ENCODE data around the gene RHBDD2.

The RHBDD2 gene

DNA sequence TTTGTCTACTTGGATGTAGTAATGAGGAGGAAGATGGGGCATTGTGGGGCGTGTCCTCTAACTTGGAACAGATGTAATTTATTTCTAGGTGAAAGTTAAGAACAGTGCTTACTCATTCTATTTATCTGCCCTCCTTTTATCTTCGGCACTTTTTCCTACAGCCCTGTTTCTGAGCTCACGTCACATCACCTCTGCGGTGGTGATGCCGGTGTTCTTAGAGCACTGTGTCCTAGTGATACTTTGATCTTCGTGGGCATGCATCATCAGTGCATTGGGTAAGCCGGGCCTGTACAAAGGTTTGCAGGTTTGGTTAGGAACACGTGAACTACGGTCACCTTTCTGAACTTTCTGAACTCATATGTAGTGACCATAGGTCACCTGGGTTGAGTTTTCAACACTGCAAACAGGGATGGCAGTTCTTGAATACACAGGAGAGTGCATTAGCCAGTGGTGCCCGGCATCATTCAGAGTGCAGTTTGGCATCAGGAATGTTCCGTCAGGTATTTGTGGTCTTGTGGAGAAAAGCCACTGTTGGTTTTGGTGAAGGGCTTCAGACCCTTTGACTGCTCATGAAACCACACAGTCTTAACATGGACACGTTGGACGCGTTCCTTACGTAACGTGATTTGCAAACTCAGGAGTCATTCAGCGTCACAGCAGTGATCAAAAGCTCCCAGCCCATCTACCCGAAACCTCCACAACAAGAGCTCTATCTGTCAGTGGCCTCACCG is 41.8 kb downstream of the RHBDD2 start:
- peak in 1 of 2 donors; percentile 17 for DNase-seq (ENCODE audit: low read depth in 2 of 2)

DNA sequence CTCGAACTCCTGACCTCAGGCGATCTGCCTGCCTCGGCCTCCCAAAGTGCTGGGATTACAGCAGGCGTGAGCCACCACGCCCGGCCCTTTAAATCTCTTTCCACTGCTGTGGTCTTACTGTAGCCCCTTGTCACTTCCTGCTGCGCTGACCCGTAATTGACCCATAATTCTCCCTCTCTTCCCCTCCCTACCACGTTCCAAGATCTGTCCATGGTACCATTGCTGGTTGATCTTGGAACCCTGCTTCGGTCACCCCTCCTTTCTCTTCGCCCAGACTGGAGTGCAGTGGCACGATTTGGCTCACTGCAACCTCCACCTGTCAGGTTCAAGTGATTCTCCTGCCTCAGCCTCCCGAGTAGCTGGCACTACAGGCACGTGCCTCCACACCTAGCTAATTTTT is 42.6 kb downstream of the RHBDD2 start:
- DNase-seq (ENCODE audit: low read depth in 2 of 2), result no peak

DNA sequence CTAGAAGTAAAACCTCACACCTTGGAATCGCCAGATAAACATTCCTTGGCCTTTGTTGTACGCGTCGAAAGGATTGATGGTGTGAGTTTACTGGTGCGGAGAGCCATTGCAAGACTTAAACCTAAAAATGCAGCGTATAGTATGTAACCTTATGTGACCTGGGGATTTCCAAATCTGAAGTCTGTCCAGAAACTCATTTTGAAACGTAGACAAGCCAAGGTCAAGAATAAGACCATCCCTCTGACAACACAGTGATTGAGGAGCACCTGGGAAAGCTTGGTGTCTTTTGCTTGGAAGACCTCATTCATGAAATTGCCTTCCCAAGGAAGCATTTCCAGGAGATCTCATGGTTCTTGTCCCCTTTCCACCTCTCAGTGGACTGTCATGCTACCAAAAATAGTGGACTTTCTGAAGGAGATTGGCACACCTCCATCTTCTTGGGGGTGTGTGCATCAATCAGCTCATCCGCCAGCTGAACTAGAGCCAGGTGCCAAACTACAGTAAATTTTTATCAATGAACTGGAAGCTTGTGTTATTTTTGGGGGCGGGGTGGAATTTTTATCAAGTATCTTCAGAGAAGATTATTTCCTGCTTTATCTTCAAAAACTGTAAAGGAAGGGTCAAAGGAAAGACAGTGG is 44.3 kb downstream of the RHBDD2 start:
- no peak for DNase-seq (ENCODE audit: low read depth in 2 of 2)

DNA sequence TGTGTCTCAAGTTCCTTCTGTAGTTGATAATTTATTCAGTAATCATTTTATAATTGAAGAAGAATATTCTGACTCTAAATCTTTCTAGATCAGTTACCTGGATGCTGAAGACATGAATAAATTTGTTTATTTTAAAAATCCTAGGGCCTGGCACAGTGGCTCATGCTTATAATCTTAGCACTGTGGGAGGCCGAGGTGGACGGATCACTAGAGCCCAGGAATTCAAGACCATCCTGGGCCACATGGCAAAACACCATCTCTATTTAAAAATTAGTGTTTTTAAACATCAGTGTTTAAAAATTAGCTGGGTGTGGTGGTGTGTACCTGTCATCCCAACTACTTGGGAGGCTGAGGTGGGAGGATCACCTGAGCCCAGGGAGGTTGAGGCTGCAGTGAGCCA is 45.4 kb downstream of the RHBDD2 start:
- no peak for DNase-seq (ENCODE audit: low read depth in 2 of 2)

DNA sequence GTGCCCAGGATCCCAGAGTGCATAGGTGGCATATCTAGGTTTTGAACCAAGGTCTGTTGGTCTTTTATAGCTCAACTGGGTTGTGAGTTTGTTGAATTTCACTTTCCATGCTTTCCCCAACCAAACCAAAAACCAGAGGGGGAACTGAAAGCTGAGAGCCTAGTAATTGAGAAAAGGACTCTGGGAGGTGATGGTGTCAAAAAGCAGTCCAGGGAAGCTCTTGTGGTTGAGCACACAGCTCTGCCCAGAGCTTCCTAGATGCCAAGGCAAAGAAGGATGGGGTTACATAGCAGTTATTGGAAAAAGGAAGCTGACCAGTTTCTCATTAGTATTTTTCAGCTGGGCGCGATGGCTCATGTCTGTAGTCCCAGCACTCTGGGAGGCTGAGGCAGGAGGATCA is 46.1 kb downstream of the RHBDD2 start:
- no peak for DNase-seq (ENCODE audit: low read depth in 2 of 2)

DNA sequence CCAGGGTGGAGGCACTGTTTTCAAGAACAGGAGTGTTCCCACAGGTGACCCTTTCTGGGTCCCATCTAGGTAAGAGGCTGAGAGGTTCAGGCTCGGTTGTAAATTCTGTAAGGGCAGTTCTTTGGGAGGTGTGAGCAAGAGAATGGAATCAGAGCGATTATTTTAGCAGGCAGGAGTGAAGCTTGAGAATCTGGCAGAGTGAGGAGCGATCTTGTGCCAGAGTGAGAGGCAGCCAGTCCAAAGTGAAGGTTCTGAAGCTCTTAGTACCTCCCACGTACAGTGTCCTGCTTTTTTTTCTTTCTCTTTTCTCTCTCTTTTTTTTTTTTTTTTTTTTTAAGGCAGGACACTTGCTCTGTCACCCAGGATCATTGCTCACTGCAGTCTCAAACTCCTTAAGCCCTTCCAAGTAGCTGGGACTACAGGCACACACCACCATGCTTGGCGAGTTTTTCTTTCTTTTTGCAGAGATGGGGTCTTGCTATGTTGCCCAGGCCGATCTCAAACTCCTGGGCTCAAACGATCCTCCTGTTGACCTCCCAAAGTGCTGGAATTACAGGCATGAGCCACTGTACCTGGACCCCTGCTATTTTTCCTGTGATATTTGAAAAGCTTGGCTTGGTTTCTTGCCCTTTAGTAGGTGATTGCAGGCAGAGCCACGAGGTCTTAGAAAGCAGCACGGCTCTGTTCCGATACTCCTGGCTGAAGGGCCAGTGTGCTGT is 47.0 kb downstream of the RHBDD2 start:
- DNase-seq (ENCODE audit: low read depth in 2 of 2), result no peak

DNA sequence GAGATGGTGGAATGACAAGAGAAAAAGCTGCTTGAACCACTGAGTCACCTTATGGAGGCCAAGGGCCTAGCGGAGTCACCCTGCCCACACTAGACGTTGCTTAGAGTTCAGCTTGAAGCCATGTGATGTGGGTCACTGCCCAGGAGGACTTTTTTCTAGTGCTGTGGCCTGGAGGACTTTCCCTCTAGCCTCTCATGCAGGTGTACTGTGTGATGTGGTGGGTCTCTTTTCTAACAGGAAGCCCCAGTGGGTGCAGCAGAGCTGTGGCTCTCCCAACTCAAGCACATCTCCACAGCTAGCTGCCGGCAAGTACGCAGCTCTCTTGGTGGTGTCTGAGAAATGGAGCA is 49.7 kb downstream of the RHBDD2 start:
- DNase-seq (ENCODE audit: low read depth in 2 of 2), result no peak

DNA sequence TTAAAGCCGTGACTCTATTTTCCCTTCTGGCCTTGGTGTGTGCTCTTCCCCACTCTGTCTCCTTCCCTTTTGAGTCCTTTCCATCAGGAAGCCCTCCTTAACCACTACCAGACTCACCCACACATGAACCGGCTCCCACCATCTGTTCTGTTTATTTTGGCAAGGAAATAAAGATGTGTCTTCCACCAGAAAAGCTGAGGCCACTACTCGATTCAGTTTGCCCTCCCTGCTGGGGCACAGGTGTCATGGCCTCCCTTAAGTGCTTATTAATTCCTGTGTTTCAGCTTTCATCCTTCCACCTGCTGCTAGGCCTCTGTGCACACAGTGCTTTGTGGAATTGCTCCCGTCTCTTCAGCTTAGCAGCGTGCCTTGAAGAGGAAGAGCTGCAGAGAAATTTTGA is 52.8 kb downstream of the RHBDD2 start:
- DNase-seq (ENCODE audit: low read depth in 2 of 2), result no peak

DNA sequence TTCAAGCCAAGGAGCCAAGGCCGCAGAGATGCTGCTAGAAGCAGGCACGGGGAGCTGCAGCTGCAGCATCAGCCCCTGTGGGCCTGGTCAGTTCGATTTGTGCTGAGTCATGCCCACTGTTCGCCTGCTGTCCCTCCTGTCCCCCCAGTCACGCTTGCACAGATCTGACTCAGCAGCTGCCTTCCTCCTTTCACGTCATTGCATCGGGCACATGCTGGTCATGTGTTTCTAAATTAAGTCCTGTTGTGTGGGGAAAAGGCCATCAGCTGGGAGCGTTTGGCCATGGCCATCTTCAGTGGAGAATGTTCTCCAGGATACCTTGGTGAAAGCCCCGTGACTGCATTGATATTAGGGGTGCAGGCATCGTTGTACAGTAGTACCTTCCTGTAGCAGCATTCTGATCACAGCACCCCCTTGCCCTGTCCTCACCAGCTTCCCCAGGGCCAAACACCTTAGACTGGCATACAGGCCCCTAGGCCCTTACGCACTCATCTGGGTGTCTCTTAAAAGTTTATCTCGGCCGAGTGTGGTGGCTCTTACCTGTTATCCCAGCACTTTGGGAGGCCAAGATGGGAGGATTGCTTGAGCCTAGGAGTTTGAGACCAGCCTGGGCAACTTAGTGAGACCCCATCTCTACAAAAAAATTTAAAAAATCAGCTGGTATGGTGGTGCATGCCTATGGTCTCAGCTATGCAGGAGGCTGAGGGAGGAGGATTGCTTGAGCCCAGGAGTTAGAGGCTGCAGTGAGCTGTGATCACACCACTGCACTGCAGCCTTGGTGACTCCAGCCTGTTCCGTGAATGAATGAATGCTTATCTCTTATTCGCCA is 59.3 kb downstream of the RHBDD2 start:
- no peak for DNase-seq (ENCODE audit: low read depth in 2 of 2)
